Upper lobe of right lung (tissue), 1 donor: ENCODE results near the gene CMTM4. TPM values are rescaled to one million over a fixed set of nuclear protein-coding genes. Genes with fewer than 3 reads are reported as not detected.

ENCODE experiments used
- ATAC-seq: fragments of 200-7000 bp; cut with Tn5 transposase; one replicate; pipeline ENCODE4 v1.9.1; 2020; ENCODE audit warnings: mild to moderate bottlenecking, moderate library complexity
- DNase-seq: peaks from one replicate; pipeline ENCODE4 v3.0.0-alpha.2; 2020
- H3K27ac ChIP-seq: fragments of 200-600 bp; one replicate; pipeline ENCODE4 v1.8.0; 2022
- H3K27me3 ChIP-seq: fragments of 200-600 bp; one replicate; pipeline ENCODE4 v1.8.0; 2022; ENCODE audit warnings: mild to moderate bottlenecking
- H3K36me3 ChIP-seq: fragments of 200-600 bp; one replicate; pipeline ENCODE4 v1.8.0; 2022
- H3K4me1 ChIP-seq: fragments of 200-600 bp; one replicate; pipeline ENCODE4 v1.8.0; 2022
- H3K4me3 ChIP-seq: fragments of 200-600 bp; one replicate; pipeline ENCODE4 v1.8.0; 2022; ENCODE audit warnings: mild to moderate bottlenecking
- H3K9me3 ChIP-seq: fragments of 200-600 bp; one replicate; pipeline ENCODE4 v1.8.0; 2022
- intact Hi-C: fragments of 100-400 bp; cut with DNase I; formaldehyde crosslinking; loops from one replicate; pipeline ENCODE4 v1.11.0; 2022
- total RNA-seq: library from RNA; stranded (reverse); fragmentation: NEBNext Ultra II Directional; extraction: Animal tissue kit (Norgen Biotek cat#: 25700); gene quantifications from one replicate; pipeline ENCODE4 v1.2.1, GENCODE V29; 2021
- TF ChIP-seq, protein P1 (sequence below): fragments of 200-600 bp; IDR thresholded peaks from one replicate; pipeline ENCODE4 v1.8.0; 2022; ENCODE audit warnings: antibody characterized with exemption
- donor health status: DM: no; HTN: yes; CAD: no; lungs with severe emphysema.

CMTM4 gene
- total RNA-seq, 1 donor from 2014 or later = 58.0 TPM

DNA sequence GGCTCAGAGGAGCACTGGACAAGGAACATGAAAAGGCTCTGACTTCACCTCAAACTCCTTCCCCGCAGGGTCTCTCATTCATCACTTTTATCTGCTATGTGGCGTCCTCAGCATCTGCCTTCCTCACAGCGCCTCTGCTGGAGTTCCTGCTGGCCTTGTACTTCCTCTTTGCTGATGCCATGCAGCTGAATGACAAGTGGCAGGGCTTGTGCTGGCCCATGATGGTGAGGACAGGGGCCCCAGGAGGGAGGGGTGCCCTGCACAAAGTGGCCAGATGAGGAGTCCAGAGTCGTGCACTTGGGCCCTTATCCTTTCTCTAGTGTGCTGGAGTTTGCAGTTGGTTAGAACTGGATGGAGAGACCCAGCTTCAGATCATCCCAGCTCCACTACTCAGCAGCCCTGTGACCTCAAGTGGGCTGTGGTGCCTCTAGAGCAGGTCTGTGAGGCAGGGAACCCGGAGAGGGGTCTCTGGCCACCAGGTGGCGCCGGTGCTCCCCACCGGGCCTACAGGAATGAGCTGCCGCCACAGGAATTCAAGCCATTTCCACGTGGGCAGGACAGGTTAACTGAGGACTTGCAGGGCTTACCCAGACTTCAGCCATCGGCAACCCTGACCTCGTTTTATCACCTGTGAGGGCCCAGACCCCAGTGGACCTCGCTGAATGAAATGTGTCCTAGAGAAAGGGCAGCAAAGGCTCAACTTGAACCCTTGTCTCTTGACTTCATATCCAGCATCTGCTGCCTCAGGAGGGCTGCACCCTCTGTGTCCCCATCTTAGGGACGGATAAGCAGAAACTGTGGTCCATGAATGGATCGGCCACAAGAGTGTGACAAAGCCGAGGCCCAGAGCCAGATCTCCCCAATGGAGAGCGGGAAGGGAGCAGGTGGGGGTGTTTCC lies 88.1 kb downstream of the CMTM4 start:
- DNase-seq (peak; percentile 93), ATAC-seq (peak; percentile 79)
- peaks cover 39% of the 10 kb centered on the region for H3K36me3 ChIP-seq
- H3K4me1 ChIP-seq = peaks cover 15% of the 10 kb centered on the region
- intact Hi-C loops = no loop called here
- no peak overlapping the region for H3K27ac ChIP-seq
- TF ChIP-seq, protein P1, sequence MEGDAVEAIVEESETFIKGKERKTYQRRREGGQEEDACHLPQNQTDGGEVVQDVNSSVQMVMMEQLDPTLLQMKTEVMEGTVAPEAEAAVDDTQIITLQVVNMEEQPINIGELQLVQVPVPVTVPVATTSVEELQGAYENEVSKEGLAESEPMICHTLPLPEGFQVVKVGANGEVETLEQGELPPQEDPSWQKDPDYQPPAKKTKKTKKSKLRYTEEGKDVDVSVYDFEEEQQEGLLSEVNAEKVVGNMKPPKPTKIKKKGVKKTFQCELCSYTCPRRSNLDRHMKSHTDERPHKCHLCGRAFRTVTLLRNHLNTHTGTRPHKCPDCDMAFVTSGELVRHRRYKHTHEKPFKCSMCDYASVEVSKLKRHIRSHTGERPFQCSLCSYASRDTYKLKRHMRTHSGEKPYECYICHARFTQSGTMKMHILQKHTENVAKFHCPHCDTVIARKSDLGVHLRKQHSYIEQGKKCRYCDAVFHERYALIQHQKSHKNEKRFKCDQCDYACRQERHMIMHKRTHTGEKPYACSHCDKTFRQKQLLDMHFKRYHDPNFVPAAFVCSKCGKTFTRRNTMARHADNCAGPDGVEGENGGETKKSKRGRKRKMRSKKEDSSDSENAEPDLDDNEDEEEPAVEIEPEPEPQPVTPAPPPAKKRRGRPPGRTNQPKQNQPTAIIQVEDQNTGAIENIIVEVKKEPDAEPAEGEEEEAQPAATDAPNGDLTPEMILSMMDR = peak; percentile 89
- no peaks in the 10 kb centered on the region for H3K9me3 ChIP-seq
- H3K4me3 ChIP-seq = no peak overlapping the region
- H3K27me3 ChIP-seq = no peaks in the 10 kb centered on the region

DNA sequence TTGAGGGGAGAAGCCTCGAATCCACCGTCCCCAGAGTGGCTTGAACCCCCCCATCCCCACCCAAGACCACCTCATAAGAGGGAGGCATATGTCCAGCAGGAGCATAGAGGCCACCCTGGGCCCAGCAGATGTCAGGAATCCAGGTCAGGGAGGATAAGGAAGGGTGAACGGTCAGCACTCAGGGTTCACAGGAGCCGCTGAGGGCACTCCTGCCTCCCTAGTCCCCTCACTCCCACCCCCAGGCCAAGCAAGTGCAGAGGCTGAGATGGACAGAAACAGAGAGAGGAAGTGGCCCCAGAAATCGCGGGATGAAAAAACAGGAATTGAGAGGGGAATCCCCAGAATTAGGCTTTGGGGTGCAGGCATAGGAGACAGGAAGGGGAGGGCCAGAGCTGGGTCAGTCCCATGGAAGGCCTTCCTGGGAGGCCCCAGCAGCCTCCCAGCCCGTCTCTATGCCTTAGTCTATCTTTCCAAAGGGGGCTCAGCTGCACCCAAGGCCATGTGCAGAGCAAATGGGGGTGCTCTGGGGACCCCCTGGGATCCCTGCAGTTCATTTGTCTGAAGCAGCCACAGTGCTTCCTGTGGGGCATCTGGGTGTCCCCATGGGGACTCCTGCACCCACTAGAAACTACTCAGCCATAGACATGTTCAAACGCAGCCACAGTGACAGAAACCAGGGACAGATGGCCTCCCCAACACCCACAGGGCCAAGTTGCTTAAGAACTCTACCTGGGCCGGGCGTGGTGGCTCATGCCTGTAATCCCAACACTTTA lies 90.4 kb downstream of the CMTM4 start:
- Histone ChIP-seq H3K27me3 (no peaks in the 10 kb centered on the region), H3K9me3 (no peaks in the 10 kb centered on the region), H3K36me3 (peaks cover 16% of the 10 kb centered on the region), H3K4me1 (peaks cover 15% of the 10 kb centered on the region), H3K27ac (peak overlapping the region; percentile 89), H3K4me3 (peak overlapping the region; percentile 78)
- ATAC-seq = no peak
- intact Hi-C loops = no loop called here
- DNase-seq = no peak
- TF ChIP-seq, protein P1 = no peak

DNA sequence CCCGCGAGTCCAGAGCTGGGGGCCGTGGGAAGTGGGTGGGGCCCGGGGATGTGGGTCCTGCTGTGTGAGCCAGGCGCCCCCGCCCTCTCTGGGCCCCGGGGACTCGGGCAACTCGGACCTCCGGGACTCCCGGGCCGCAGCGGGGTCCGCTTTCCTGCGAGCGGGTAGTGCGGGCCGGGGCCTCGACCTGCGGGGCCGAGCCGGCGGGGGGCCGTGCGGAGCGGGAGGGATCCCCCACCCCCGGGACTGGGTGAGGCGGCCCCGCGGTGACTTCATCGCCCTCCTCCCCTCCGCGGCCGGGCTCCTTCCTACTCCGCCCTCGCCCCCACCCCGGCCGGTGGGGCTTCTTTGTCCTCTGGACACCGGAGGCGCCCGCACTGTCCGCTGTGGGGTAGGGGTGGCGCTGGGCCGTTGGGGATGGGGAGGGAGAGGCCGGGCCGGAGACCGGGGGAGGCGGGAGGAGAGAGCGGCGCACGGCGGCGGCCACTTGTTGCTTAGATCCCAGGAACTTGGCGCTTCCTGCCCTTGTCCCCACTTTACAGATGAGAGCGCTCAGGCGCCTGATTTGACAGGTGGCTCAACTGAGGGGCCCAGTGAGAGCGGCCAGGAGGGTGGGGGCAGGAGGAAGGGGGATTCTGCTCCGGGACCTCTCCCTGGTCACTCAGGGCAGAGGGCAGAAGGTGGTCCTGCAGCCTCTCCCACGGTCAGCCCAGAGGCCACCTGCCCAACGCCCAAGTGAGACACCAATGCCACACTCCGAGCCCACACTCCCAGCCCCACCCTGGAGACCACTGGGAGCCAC lies 91.2 kb downstream of the CMTM4 start:
- H3K27me3 ChIP-seq = no peaks in the 10 kb centered on the region
- peaks cover 15% of the 10 kb centered on the region for H3K4me1 ChIP-seq
- TF ChIP-seq, protein P1 = no peak
- H3K4me3 ChIP-seq = peak overlapping the region; percentile 78
- ATAC-seq = peak; percentile 55
- peak overlapping the region; percentile 89 for H3K27ac ChIP-seq
- DNase-seq = peak; percentile 84
- H3K36me3 ChIP-seq = peaks cover 8% of the 10 kb centered on the region
- intact Hi-C loops = no loop called here
- no peaks in the 10 kb centered on the region for H3K9me3 ChIP-seq

DNA sequence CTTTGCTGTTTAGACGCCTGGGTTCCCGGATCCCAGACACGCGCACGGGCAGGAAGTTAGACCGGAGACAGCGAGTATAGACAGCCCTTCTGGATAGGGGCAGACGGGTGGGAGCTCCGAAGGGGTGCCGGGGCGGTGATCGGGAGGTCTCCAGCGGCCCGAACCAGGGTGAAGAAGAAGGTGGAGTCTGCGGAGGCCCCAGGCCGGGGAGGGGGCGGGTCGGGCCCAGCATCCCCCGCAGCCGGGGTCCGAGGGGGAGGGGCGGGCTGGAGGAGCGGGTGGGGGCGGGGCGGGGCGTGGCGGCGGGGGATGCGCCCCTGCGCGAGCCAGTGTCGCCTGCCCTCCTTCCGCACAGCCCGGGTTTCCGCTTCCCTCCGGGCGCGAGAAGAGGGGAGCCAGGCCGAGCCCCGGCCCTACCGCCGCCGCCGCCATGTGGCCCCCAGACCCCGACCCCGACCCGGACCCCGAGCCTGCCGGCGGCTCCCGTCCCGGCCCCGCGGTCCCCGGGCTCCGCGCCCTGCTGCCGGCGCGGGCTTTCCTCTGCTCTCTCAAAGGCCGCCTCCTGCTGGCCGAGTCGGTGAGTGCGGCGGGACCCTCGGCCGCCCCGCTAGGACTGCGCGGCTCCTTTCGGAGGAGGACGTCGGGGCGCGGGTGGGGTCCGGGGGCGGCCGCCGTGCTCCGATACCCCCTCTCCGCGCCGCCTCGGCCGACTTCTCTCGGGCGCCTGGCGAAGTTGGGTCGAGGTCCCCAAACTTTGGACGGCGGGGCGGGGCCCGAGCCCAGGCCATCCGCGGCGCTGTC lies 92.0 kb downstream of the CMTM4 start, which contains the start of gene CMTM3:
Gene CMTM3, plus strand, starts transcription at position 329 of the 801 bp plus-strand sequence. Its CDS starts 102 bp downstream, at position 431.
- Histone ChIP-seq H3K27ac (peak within 1 kb of the TSS; percentile 89), H3K36me3 (no peaks in the 10 kb centered on the region), H3K4me1 (peaks cover 15% of the 10 kb centered on the region), H3K9me3 (no peaks in the 10 kb centered on the region), H3K27me3 (no peaks in the 10 kb centered on the region), H3K4me3 (peak within 1 kb of the TSS; percentile 78)
- intact Hi-C loops = no loop called here
- ATAC-seq (peak; percentile 74), DNase-seq (peak; percentile 87)
- TF ChIP-seq, protein P1 = peak; percentile 69
